ENCODE data around the gene DTYMK.
"Not testable (repeated sequence)": the region's sequence is repeated elsewhere in the genome, so short reads cannot be mapped to it uniquely, and the experiment has no call there.

DTYMK gene

GRCh38 chr2:241671457-241672240, 15.0 kb downstream of the DTYMK start:
- no peak for DNase-seq

DNA sequence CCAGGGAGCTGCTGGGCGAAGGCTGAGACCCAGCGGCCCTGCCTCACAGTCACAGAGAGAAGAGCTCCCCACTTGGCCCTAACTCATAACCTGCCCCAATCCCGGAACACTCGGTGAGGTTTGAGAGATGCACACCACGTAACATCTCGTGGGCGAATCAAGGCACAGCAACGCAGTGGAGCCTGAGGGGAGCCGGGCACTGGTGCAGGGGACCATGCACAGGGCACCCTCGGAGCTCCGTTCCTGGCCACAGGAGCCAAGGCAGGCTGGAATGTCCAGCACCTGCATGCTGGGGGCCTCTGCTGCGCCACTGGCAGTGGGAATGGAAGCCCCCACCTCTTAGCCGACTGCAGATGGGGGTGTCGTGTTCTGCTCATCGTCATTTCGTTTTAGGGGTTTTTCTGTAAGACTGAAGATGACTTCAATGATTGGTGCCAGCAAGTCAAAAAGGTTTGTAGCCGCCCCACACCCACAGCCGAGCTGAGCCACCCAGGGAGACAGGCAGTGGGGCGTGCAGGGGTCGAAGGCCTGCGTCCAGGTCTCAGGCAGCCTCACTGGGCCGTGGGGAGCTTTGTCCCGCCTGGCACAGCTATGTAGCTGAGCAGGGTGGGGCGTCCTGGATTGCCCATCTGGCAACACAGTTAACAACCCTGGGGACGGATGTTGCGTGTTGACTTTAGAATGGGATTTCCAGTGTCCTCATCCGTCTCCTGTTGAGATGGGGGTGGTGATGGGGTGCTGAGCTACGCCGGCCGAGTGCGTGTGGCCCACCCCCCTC, 16.1 kb downstream of the DTYMK start:
- no peak for DNase-seq

DNA sequence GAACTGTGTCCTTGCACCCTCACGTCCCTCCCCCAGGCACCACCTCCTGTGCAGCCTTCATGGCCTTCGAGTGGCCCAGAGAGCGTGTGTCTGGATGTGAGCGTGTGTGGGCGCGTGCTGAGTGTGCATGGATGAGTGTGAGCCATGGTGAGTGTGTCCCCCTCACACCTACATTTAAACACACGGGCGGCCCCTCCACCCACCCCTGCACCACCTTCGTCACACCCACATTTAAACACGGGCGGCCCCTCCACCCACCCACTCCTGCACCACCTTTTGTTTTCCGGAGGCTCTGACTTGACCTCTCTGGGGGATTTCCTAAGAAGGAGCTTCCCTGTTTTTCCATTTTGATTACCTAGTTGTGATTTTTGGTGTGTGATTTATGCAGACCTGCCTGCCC, 17.8 kb downstream of the DTYMK start:
- DNase-seq = no peak

DNA sequence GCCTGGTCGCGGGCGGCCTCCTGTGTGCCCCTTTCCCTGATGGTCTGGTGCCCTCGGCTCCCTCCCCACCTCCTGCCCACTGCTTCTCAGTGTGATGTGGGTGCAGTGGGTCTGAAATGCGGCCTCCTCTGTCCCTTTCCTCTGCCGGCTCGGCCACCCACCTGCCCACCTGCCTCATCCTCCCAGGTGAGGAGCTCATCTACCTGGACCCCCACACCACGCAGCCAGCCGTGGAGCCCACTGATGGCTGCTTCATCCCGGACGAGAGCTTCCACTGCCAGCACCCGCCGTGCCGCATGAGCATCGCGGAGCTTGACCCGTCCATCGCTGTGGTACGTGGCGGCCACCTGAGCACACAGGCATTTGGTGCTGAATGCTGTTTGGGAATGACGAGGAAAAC, 18.3 kb downstream of the DTYMK start:
- no peak for DNase-seq

- DNase-seq = no peak
Observed at GRCh38 chr2:241666627-241667400, 19.8 kb downstream of the DTYMK start.

- DNase-seq = no peak
Observed at GRCh38 chr2:241665731-241666440, 20.7 kb downstream of the DTYMK start.

GRCh38 chr2:241662731-241663130, 23.9 kb downstream of the DTYMK start:
- not testable (repeated sequence) for DNase-seq

GRCh38 chr2:241660593-241661213, 25.9 kb downstream of the DTYMK start:
- DNase-seq = no peak

DNA sequence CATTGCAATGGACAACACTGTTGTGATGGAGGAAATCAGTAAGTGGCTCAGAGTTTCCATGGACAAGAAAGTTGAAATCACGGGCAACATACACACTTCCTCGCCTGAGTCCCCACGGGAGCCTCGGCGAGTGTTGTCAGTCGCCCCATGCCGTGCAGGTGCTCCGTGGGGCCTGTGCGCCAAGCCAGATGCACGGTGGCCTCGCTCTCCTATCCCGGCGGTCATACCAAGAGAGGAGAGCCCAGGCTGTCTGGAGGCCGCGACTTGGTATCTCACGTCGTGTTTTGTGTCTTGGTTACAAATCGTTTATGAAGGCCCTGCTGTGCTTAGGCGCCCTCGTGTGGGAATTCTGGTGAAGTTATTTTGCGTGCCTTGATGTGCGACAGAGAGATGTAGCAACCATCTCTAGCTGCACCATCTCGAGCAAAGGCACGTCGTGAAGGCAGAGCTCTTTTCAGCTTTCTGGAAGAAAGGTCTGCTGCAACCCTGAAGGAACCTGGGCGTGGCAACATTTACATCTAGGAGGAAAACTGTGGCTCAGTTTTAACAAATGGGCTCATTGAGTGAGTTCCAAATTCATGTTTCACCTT, 27.4 kb downstream of the DTYMK start:
- peak; percentile 26 for DNase-seq

- no peak for DNase-seq
Observed at GRCh38 chr2:241658296-241658695, 28.3 kb downstream of the DTYMK start.

DNA sequence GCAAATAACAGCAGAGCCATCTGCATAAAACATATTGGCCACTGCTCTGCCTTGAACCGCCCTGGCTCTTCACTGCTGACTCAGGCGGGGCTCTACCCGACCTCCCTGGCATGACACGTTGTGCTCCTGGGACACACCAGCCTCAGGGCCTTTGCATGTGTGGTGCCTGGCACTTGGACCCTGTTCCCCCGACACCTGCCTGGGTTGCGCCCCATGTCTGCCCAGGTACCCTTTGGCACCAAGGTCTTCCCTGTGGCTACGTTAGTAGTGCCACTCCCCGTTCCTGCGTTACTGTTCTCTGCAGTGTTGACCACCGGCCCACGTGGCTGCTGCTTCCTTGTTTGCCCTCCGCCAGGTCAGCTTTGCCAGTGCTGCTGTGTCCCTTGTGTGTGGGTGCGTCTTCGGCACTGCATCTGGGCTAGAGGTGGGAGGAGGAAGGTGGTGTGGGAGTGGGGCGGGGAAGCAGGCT, 28.8 kb downstream of the DTYMK start:
- DNase-seq = no peak

DNA sequence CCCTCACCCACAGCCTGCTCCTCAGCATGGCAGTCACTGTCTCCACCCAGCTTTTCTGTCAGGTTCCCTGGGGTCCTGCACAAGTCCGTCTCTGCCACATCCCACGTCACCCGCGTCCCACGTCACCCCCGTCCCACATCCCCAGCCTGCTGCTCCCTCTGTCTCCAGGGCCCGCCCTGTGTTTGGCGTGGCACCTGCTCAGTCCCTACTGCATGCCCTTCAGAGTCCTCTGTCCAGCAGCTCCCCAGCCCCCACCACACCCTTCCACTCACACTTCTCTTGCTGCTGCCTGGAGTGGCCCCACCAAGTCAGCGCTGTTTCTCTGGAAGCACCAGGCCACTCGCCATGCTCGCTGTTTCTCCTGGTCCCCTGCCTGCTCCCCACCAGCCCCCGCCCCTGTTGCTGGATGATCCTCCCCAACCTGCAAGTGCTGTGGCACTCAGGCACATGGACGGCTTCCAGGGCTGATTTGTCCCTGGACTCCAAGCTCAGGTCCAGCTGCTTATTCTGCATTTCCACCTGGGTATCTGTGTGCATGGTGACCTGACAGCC, 30.3 kb downstream of the DTYMK start:
- DNase-seq = no peak

DNA sequence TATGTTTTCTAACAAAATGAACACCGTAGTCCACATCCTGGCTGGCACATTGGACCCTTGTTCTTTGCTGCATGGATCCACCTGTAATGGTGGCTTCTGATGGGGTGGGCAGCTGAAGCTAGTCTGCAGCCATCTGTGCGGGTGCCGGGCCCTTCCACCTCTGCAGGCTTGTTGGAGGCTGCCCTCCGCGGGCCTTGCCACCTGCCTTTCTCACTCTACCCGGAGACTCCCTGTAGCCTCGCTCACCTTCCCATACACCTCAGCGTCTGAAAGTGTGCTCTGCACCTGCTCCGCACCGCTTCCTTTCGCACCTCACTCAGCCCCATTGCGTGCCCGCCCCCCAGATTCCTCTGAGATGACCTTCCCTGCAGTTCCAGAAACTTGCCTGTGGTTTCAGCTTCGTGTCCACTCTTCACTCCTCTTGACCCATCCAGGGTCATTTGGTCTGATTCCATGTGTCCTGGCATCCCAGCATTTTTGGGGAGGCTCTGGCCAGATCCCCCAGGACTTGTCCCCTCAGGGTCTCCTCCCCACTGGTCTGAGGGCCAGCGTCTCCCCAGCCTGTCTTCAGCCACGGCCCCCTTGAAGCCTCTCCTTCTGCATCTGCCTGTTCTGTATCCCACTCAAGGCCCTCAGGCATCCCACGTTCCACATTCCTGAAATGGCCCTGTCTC, 31.0 kb downstream of the DTYMK start:
- DNase-seq = no peak

GRCh38 chr2:241654551-241654950, 32.1 kb downstream of the DTYMK start:
- no peak for DNase-seq

DNA sequence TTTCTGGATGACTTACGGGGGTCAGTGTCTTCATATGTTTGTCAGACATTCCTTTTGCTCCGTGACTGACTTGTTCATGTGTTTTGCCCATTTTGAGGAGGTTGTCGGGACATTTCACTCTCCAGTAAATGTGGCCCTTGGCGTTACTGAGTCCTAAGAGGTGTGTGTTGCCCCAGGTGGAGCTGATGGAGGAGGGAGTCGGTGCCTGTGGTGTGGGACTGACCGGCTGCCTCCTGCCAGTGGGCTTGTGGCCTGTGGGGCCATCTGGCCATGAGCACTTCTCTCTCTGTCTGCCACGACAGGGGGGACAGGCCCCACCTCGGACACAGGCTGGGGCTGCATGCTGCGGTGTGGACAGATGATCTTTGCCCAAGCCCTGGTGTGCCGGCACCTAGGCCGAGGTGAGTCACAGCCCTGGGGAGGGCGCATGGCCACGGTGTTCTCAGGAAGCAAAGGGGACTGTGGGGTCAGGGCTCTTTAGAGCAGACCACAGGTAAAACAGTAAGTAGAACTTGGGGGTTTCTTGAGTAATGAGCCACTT, 33.3 kb downstream of the DTYMK start:
- DNase-seq = no peak

GRCh38 chr2:241652722-241653121, 33.9 kb downstream of the DTYMK start:
- no peak for DNase-seq

GRCh38 chr2:241652142-241652541, 34.5 kb downstream of the DTYMK start:
- no peak for DNase-seq

DNA sequence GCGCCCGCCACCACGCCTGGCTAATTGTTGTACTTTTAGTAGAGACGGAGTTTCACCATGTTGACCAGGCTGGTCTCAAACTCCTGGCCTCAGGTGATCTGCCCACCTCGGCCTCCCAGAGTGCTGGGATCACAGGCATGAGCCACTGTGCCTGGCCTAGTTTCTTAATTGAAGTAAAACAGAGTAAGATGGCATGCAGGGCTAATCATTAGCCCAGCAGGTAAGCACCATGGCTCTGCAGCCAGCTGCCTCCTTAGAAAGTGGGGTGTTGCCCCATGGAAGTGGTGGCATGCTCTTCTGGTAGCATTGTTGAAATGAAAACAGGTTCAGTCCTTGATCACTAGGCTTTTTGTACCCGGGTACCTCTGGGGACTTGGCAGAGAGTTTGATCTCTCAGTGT, 36.7 kb downstream of the DTYMK start:
- no peak for DNase-seq

GRCh38 chr2:241649404-241649803, 37.2 kb downstream of the DTYMK start:
- DNase-seq = no peak

DNA sequence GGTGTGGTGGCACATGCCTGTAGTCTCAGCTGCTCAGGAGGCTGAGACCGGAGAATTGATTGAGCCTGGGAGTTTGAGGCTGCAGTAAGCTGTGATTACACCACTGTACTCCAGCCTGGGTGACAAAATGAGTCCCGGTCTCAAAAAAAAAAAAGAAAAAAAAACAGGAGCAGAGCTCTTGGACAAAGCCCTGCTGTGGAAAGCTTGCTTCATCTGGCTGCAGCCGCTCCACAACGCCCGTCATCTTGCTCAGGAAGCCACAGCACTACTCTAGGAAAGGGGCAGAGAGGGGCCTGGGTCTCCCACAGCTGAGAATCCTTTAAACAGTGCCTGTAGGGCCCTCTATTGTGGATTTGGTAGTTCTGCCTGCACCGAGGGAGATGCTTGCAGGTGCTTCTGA, 38.2 kb downstream of the DTYMK start:
- DNase-seq = no peak

Data from NCI-H1105 treated with DMSO at 0.1 percent for 48 hours (cell line).